ENCODE measurements around the gene KIZ.

The KIZ gene

DNA sequence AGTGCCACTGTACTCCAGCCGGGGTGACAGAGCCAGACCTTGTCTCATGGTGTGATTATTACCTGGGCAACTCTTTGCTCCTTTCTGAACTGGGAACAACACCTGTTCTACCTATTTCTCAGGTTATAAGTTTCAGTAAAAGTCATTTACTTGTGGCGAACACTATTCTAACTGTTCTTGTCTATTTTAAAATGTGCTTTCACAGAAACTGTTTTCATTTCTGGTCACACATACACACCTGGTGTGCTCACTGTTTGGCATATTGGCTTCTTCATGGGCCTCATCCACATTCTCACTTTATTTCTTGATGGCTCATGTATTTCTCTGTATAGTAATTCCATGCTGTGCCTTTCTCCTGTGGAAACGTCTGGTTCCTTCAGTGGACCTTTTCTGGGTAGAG lies 146.8 kb downstream of the KIZ start:
- no peak for DNase-seq

DNA sequence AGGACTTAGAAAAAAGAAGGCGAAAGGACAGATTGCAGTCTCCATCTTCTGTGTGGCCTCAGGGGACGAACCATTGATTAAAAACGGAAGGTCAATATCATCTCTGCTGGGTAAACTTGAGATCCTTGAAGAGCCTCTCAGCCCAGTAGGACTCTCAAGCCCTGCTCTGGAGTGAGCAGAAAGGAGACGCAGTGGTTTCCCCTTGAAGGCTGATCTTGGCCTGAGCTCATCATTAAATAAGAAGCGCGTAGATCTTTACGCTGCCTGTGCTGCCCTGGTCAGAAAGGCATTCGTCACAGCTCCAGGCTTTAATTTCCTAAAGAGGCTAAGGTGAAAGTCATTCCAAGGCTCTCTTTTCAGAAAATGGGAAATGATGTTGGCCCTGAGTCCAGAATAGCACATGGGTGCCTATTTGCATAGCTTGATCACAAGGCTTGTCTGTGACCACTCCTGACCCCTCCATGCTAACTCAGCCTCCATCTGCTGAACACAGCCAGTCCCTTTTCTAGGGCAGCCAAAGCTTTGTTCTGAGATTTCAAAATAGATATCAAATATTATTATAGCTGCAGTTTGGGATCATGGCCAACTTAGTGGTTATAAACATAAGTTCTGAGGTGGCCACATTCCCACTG lies 148.0 kb downstream of the KIZ start:
- DNase-seq = no peak

DNA sequence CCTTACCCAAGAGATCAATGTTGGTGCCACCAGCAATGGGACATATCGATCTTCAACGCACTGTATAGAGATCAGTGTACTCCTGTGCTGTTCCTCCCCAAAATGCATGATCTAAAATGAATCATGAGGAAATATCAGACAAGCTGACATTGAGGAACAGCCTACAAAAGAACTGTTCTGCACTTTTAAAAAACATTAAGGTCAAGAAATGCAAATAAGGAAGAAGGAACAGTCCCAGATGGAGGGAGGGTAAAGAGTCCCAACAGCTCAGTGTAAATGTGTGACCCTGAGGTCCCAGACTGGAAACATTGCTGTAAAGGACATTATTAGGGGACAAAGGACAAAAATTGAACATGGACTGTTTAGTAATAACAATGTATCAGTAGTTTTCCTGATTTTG lies 152.9 kb downstream of the KIZ start:
- no peak for DNase-seq

DNA sequence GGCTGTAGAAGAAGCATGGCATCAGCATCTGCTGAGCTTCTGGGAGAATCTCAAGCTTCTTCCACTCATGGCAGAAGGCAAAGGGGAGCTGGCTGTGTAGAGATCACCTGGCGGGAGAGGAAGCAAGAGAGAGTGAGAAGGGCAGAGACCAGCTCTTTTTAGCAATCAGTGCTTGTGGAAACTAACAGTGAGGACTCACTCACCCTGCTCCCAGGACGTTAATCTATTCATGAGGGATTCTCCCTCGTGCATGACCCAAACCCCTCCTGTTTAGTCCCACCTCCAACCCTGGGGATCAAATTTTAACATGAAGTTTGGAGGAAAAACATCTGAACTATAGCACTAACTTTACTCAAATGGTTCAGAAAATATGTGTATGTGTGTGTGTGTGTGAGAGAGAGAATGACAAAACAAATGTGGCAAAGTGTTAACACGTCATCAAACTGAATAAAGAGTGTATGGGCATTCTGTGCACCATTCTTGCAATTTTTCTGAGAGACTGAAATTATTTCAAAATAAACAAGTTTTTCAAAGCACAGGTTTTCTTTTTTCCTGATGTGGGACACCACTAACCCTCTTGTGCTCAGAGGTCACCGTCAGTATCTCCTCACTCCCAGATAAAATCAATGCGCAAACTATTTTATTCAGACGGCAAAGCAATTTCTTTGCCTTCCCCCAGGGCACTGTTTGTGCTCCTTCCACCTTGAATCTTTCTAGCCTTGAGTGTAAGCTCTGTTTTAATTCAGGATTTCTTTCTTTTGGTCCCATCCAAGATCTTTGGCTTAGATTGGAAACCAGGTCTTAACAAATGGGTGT lies 154.0 kb downstream of the KIZ start:
- no peak for DNase-seq

DNA sequence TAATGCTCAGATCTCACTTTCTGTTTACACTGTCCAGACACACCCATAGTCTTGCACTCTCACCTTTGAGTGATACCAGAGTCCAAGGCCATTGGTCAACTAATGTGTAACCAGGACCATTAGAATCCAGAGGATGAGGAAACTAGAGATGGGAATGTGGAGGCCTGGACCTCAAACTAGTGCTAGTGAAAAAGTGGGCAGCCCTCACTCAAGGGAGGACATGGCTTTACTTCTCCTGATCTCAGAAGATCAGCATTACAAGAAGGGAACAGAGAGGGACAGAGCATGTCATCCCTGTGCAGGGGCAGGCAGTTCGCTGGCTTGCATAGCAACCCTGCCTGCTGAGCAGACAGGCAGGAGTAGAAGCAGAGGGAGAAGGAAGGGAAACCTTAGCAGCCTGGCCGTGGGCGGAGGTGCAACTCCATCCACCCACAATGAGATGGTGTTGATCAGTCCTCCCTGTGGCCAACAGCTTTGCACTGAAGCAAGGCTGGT lies 154.7 kb downstream of the KIZ start:
- no peak for DNase-seq

DNA sequence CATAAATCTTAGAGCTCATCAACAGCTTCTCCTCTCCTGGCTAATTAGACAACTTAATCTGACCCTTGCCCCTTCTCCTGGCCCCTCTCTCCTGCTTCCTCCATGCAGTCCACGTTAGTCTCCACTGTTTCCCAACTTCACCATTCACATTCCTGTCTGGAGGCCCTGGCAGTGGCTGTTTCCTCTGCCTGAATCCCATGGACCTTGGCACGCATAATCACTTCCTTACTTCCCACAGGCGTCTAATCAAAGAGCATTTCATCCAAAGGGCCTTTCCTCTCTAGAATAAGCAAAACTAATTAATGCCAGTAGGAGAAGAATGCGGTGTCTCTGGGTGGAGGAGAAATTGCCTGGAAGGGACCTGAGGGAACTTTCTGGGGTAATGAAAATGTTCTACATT lies 160.9 kb downstream of the KIZ start:
- no peak for DNase-seq

DNA sequence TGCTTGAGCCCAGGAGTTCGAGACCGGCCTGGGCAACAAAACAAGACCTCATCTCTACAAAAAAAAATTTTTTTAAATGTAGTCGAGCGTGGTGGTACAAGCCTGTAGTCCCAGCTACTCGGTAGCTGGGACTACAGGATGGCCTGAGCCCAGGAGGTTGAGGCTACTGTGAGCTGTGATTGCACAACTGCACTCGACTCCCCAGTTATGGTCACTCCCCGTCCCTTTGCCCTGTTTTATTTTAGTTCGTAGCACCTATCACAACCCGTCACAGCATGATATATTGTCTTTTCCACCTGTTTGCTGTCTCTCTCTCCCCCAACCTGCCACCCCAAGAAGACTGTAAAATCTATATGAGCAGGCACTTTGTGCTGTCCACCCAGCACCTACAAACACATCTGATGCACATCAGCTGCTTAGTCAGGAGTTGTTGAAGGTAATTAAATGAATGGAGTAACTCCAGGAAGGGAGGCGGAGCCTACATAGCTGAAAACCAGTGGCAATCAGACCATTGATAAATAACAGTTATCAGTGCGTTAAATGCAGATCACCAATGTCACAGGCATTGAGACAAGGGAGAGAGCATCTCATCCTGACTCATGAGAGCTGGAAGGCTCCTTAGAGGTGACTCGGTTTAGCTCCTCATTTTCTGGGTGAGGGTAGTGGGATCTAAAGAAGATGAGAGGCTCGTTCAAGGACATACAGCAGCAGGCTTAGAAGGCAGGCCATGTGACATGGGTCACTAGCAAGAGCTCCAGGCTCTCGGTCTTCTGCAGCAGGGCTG lies 162.9 kb downstream of the KIZ start:
- DNase-seq = no peak

DNA sequence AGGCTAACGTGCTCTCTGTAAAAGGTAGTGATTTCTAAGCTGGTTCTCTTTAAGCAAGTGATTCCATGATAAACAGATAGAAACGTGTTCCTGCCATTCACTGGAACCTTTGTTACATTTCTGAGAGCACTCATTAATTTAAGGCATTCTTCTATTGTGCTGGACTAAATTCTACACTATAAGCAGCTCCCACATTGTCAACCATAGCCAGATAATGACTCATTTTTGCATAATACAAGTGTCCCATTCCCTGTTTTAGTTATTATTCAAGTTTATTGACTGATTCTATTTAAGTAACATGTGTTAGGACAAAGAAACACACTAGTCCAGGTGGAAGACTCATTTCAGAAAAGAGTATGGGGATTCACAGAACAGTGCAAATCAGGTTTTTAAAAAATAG lies 163.8 kb downstream of the KIZ start:
- no peak for DNase-seq

DNA sequence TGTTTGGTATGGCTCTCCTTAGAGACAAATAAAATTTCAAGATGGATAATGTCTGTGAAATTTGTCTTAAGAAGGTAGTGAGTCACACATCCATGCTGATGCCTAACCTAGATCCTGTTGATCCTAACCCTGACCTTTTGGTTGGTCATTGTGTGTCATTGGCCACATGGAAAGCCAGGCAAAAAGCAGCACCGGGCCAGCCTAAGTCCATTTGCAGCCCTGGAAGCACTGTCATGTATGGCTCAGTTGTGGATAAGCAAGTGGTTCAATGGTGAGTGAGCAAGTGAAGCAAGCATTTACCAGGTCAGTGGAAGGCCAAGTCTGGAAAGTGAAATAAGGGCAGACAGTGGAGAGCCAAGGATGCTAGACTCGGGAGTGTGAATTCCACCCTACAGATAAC lies 165.1 kb downstream of the KIZ start:
- DNase-seq = no peak

DNA sequence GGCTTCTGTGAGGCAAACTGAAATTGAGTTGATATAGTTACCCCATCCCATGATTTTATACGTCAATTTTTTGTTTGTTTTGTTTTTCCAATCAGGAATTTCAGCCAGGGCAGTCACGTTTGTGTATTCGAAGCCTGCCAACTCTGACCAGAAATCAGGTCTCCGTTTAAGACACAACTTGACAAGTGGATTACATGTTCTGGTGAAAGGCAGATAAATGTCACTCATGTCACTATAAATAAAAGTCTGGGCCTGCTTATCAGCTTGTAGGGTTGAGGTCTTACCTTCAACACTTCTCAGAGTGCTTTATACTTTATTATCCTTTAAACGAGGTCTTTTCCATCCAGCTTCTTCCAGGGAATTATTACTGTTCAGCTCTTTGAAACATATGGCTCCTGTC lies 168.9 kb downstream of the KIZ start:
- DNase-seq = no peak
